CD4-positive, alpha-beta T cell treated with Interleukin-15 for 1 hour (primary cell): ENCODE results near the gene EML2.
A peak's percentile ranks its signal among the peaks of the same experiment; 100 is the strongest.
"Not testable (repeated sequence)": the region's sequence is repeated elsewhere in the genome, so short reads cannot be mapped to it uniquely, and the experiment has no call there.

Experiments used
- DNase-seq: peaks from one replicate; pipeline ENCODE4 v3.0.0-alpha.2; 2020

The EML2 gene

GRCh38 chr19:45650722-45651121 lies 11.5 kb upstream of the EML2 start:
- no peak for DNase-seq

- no peak for DNase-seq
Observed at GRCh38 chr19:45646345-45646698, 7.1 kb upstream of the EML2 start.

- peak; percentile 83 for DNase-seq
Observed at GRCh38 chr19:45645631-45646344, 6.6 kb upstream of the EML2 start.

- DNase-seq, result no peak
Observed at GRCh38 chr19:45645068-45645630, 6.0 kb upstream of the EML2 start.

GRCh38 chr19:45643927-45644771 lies 5.0 kb upstream of the EML2 start:
- DNase-seq, result no peak

- peak; percentile 89 for DNase-seq
Observed at GRCh38 chr19:45643024-45643926, 4.1 kb upstream of the EML2 start.

GRCh38 chr19:45641274-45642105 lies 2.3 kb upstream of the EML2 start:
- DNase-seq, result peak; percentile 90

- DNase-seq, result no peak
Observed at GRCh38 chr19:45640849-45641273, 1.7 kb upstream of the EML2 start.

GRCh38 chr19:45637890-45638667 lies 1.1 kb downstream of the EML2 start:
- no peak for DNase-seq

- DNase-seq, result no peak
Observed at GRCh38 chr19:45636902-45637301, 2.3 kb downstream of the EML2 start.

GRCh38 chr19:45636275-45636674 lies 2.9 kb downstream of the EML2 start:
- DNase-seq, result no peak

GRCh38 chr19:45632468-45633196 lies 6.6 kb downstream of the EML2 start:
- peak; percentile 51 for DNase-seq

GRCh38 chr19:45630463-45630862 lies 8.7 kb downstream of the EML2 start:
- DNase-seq, result no peak

- DNase-seq, result no peak
Observed at GRCh38 chr19:45629704-45630103, 9.5 kb downstream of the EML2 start.

GRCh38 chr19:45628219-45628618 lies 11.0 kb downstream of the EML2 start:
- DNase-seq, result not testable (repeated sequence)

- DNase-seq, result no peak
Observed at GRCh38 chr19:45623984-45624383, 15.2 kb downstream of the EML2 start.

- no peak for DNase-seq
Observed at GRCh38 chr19:45621976-45622503, 17.2 kb downstream of the EML2 start.

- no peak for DNase-seq
Observed at GRCh38 chr19:45621389-45621788, 17.8 kb downstream of the EML2 start.

- no peak for DNase-seq
Observed at GRCh38 chr19:45616704-45617017, 22.5 kb downstream of the EML2 start.
